GM19468 (cell line): ENCODE data around the gene PLEKHD1.
"Not testable (repeated sequence)": the region's sequence is repeated elsewhere in the genome, so short reads cannot be mapped to it uniquely, and the experiment has no call there.

Source experiments
- ATAC-seq: cut with Tn5 transposase; IDR thresholded peaks from one replicate; pipeline ENCODE4 v1.9.1; 2021; ENCODE audit warnings: mild to moderate bottlenecking, moderate library complexity, moderate number of reproducible peaks; ENCODE audit not compliant: unreplicated experiment; ENCODE audit errors: extremely low read depth

Gene PLEKHD1

GRCh38 chr14:69484444-69485314 is at the start of gene PLEKHD1:
Gene PLEKHD1, plus strand, starts transcription at chr14:69484728. Its CDS starts 238 bp downstream, at chr14:69484966.
- no peak for ATAC-seq

DNA sequence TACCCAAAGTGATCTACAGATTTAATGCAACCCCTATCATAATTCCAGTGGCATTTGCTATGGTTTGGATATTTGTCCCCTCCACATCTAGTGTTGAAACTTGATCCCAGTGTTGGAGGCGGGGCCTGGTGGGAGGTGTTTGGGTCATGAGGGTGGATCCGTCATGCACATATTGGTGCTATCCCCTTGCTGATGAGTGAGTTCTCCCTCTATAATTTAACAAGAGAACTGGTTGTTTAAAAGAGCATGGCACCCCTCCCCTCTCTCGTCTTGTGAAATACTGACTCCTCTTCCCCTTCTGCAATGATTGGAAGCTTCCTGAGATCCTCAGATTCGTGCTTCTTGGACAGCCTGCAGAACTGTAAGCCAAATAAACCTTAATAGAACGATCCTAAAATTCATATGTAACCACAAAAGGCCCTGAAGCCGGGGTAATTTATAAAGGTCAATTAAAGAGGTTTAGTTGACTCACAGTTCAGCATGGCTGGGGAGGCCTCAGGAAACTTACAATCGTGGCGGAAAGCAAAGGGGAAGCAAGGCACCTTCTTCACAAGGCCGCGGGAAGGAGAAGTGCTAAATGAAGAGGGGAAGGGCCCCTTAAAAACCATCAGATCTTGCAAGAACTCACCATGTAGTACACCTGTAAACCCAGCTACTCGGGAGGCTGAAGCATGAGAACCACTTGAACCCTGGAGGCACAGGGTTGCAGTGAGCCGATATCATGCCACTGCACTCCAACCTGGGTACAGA is 44.8 kb upstream of the PLEKHD1 start:
- no peak for ATAC-seq

DNA sequence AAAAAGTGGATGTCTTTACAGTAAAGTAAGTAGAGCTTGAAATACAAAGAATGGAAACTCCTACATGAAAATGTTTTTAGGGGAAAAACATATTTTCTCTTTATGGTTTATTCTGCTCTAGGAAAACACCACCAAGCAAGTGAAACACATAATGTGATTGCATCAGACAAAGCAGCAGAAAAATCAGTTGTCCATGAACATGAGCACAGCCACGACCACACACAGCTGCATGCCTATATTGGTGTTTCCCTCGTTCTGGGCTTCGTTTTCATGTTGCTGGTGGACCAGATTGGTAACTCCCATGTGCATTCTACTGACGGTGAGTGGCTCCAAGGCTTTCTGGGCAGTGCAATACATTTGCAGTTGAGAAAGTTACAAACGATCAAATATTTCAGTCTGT is 42.6 kb upstream of the PLEKHD1 start:
- no peak for ATAC-seq

DNA sequence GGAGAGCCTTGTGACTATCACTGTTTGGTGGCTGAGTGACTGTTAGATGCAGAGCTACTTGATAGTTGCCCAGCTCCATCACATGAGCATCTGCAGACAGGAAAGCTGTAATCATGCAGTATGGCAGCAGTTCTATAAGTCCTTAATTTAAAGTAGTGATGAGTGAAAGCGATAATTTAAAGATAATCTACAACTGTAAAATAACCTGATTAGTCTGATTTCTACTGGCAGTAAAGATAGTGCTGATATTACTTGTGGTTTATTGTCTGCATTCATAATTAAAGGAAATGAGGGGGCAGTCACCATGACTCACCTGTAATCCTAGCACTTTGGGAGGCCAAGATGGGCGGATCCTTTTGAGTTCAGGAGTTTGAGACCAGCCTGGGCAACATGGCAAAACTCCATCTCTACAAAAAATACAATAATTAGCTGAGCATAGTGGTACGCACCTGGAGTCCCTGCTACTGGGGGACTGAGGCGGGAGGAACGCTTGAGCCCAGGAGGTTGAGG is 41.2 kb upstream of the PLEKHD1 start:
- ATAC-seq = no peak

DNA sequence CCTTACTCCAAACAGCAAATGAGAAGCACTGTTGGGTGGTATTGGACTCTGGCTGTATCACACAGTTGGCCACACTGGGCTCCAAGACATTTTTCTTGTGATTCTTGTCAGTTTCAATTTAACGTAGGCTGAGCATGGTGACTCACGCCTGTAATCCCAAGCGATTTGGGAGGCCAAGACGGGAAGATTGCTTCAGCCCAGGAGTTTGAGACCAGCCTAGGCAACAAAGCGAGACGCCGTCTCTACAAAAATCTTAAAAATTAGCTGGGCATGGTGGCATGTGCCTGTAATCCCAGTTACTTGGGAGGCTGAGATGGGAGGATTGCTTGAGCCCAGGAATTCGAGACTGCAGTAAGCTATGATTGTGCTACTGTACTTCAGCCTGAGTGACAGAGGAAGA is 35.3 kb upstream of the PLEKHD1 start:
- no peak for ATAC-seq

GRCh38 chr14:69451941-69452340 is 32.6 kb upstream of the PLEKHD1 start:
- ATAC-seq = no peak

- ATAC-seq = no peak
These were observed 26.2 kb upstream of the PLEKHD1 start for GRCh38 chr14:69458350-69458749.

DNA sequence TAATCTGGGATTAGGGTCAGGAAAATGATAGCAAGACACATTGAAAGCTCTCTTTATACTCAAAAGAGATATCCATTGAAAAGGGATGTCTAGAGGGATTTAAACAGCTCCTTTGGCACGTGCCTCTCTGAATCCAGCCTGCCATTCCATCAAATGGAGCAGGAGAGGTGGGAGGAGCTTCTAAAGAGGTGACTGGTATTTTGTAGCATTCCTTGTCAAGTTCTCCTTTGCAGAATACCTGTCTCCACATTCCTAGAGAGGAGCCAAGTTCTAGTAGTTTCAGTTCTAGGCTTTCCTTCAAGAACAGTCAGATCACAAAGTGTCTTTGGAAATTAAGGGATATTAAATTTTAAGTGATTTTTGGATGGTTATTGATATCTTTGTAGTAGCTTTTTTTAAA is 25.4 kb upstream of the PLEKHD1 start:
- no peak for ATAC-seq

DNA sequence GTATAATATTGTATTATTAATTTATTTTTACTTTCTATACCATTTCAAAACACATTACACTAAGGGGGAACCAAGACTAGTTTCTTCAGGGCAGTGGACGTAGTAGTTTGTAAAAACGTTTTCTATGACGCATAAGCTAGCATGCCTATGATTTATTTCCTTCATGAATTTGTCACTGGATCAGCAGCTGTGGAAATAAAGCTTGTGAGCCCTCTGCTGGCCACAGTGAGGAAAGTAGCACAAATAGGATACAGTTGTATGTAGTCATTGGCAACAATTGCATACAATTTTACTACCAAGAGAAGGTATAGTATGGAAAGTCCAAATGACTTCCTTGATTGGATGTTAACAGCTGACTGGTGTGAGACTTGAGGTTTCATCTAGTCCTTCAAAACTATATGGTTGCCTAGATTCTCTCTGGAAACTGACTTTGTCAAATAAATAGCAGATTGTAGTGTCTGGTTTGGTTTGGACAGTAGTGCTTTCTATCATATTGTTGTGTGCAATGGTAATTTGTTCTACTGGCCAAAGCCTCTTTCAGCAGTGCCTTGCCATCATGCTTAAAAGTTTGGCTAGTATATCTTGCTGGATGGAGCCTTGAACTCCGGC is 24.3 kb upstream of the PLEKHD1 start:
- ATAC-seq = no peak

DNA sequence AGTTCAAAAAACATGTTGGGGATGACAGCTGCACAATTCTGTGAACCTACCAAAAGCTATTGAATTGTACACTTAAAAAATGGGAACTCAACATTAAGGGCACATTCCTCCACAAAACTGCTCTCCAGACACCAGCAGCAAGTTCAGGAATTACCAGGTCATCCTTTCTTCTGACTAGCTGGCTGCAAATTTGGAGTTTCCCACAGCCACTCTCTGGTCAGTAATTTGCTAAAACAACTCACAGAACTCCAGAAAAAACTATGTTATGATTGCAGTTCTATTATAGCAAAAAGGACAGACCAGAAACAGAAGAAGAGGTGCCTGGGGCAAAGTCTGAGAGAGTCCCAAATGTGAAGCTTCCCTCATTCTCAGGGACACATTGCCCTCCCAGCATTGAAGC is 20.1 kb upstream of the PLEKHD1 start:
- no peak for ATAC-seq

GRCh38 chr14:69464829-69465228 is 19.7 kb upstream of the PLEKHD1 start:
- no peak for ATAC-seq

DNA sequence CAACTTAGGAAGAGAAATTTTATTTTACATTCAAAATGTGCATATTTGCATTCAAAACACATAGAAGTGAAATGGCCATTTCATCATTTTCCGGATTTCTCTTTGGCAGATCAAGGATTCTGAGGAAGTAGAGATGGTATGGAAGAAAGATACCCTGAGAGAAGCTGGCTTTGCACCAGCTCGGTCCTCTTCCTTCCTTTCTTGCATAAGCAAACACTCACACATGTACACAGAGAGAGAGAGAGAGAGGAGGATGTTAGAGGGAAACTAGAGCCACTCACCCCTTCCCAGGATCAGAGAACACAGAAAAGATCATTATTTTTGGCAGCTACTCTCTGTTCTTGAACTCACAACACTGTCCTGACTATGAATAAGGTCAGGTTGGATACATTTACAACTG is 15.6 kb upstream of the PLEKHD1 start:
- no peak for ATAC-seq

DNA sequence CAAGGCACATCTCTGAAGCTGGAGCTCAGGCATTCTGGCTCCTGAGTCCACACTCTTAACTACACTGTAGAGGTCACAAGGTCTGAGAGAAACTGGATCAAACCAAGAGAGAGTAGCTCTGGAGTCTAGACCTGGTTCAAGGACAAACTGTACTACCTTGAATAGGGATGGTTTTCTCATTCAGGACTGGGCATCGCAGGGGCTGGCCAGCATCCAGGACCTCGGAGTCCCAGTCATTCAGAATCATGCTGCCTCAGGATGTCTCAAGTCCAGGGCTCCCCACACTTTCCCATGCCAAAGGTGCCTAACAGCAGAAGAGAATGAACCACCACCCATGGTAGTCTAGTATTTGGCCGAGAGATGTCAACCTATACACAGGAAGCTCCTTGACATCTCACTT is 13.1 kb upstream of the PLEKHD1 start:
- ATAC-seq = no peak

GRCh38 chr14:69471916-69472315 is 12.6 kb upstream of the PLEKHD1 start:
- ATAC-seq = no peak

DNA sequence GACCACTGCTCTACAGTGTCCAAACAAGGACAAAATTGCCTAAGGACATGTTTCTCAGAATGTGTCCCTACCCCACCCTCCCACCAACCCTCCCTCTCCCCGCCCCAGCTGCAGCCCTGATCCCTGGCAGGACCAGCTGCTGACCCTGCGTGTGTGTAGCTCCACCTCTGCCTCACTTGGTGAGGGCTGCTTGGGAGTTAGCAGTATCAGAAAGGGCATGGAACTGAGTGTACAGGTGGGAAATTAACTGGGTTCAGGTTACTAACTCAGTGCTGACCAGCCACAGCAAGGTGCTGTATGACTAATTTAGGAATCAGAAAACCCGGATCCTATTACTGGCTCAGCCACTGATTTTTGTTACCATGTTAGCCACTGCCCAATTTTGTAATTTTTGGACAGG is 11.3 kb upstream of the PLEKHD1 start:
- no peak for ATAC-seq

DNA sequence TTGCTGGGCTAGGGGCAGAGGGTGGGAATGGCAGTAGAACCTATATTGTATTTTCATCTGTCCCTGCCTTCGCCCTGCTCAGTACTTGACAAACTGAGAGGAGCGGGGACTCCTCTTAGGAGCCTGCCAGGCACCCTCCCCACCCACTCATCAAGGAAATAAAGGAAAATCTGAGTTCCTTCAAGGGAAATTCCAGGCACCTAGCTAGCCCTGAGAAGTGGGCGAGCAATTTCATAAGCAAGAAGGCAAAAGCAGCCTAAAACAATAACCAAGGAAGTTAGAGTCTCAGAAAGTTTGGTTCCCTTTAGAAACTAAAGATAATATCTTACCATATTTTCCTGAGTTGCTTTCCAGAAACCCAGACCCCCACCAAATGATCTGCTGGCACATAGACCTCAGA is 10.6 kb upstream of the PLEKHD1 start:
- ATAC-seq = no peak

DNA sequence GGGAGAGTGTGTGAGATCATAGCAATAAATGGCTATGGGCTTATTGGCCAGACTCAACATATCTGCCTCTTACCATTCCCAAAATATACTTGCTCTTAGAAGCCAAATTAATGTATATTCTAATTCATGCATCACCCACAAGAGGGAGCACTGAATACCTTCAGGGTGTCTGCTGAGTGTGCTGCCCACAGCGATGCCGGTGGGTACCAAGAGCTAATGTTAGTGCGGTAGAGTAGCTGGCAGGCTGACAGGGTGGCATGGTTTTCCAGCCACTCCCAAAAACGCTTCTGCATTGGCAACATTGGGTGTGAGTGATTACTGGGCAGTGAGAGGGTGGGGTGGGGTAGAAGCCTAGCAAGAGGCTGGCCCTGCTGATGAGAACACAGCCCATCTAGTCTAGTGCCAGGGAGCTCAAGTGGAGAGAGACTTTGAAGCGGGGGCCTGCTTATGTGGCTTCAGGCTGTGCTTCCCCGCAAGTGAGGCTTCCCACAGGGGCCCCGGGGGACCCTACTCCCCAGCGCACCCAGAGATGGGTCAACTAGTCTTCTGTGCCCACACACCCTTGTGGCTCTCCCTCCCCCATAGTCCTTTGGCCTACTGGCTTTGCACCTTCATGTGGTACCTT is 9.2 kb upstream of the PLEKHD1 start:
- no peak for ATAC-seq

DNA sequence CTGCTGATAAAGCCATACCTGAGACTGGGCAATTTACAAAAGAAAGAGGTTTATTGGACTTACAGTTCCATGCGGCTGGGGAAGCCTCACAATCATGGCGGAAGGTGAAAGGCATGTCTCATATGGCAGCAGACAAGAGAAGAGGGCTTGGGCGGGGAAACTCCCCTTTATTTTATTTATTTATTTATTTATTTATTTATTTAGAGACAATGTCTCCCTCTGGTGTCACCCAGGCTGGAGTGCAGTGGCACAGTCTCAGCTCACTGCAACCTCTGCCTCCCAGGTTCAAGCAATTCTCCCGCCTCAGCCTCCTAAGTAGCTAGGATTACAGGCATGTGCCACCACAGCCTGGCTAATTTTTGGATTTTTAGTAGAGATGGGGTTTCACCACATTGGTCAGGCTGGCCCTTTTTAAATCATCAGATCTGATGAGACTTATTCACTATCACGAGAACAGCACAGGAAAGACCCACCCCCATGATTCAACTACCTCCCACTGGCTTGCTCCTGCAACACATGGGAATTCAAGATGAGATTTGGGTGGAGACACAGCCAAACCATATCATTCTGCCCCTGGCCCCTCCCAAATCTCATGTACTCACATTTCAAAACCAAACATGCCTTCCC is 7.6 kb upstream of the PLEKHD1 start:
- not testable (repeated sequence) for ATAC-seq

- ATAC-seq = not testable (repeated sequence)
These were observed 6.5 kb upstream of the PLEKHD1 start for GRCh38 chr14:69478055-69478454.

DNA sequence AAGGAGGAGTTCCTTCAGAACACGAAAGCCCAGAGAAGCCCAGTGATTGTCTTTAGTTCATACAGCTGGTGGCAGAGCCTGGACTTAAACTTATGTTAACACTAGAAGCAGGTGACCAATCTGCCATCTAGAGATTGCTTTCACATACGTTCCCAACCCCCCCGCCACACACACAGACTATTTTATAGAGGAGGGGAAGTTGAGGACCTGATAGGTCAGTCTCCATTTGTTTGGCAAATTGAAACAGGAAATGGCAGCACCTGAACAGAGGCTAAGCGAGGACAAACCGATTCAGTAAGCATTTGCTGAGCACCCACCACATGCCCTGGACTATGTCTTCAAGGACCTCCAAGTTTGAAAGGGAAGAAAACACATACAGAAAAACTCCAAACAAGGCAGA is 4.8 kb upstream of the PLEKHD1 start:
- no peak for ATAC-seq
